GM23338 (cell line): ENCODE results near the gene TBC1D21. TPM values are rescaled to one million over a fixed set of nuclear protein-coding genes. Genes with fewer than 3 reads are reported as not detected.

Source experiments
- ATAC-seq: fragments of 200-7000 bp; cut with Tn5 transposase; 3 replicates; pipeline ENCODE4 v1.9.1; 2020
- DNase-seq: peaks from one replicate; pipeline ENCODE4 v3.0.0-alpha.2; 2015; ENCODE audit warnings: low spot score
- H2AFZ ChIP-seq: fragments of 200-600 bp; sonication (generic); 2 replicates; pipeline ENCODE4 v1.8.0; 2016; ENCODE audit warnings: antibody characterized with exemption, mild to moderate bottlenecking, moderate library complexity
- H3F3A ChIP-seq: fragments of 200-600 bp; sonication (generic); replicated peaks from 2 replicates; pipeline ENCODE4 v1.8.0; 2017; ENCODE audit warnings: antibody characterized with exemption, mixed run types, low read depth
- H3K27ac ChIP-seq: fragments of 200-600 bp; sonication (generic); 2 replicates; pipeline ENCODE4 v1.6.1; 2016; ENCODE audit warnings: low read depth
- H3K27me3 ChIP-seq: fragments of 200-600 bp; sonication (generic); 2 replicates; pipeline ENCODE4 v1.8.0; 2016; ENCODE audit warnings: mild to moderate bottlenecking, mixed run types, moderate library complexity; ENCODE audit not compliant: insufficient read depth
- H3K36me3 ChIP-seq: fragments of 200-600 bp; sonication (generic); 2 replicates; pipeline ENCODE4 v1.8.0; 2016; ENCODE audit warnings: mild to moderate bottlenecking; ENCODE audit not compliant: insufficient read depth
- H3K4me1 ChIP-seq: fragments of 200-600 bp; sonication (generic); 2 replicates; pipeline ENCODE4 v1.8.0; 2016; ENCODE audit warnings: mild to moderate bottlenecking, moderate library complexity; ENCODE audit not compliant: insufficient read depth
- H3K4me2 ChIP-seq: fragments of 200-600 bp; sonication (generic); 2 replicates; pipeline ENCODE4 v1.7.1; 2017; ENCODE audit warnings: mixed run types
- H3K4me3 ChIP-seq: fragments of 200-600 bp; sonication (generic); 2 replicates; pipeline ENCODE4 v1.6.1; 2016; ENCODE audit warnings: mixed run types
- H3K79me2 ChIP-seq: fragments of 200-600 bp; sonication (generic); replicated peaks from 2 replicates; pipeline ENCODE4 v1.8.0; 2017; ENCODE audit warnings: mild to moderate bottlenecking; ENCODE audit not compliant: insufficient read depth
- H3K9me2 ChIP-seq: fragments of 200-600 bp; sonication (generic); 2 replicates; pipeline ENCODE4 v1.8.0; 2017; ENCODE audit not compliant: insufficient read depth
- H4K20me1 ChIP-seq: fragments of 200-600 bp; sonication (generic); replicated peaks from 2 replicates; pipeline ENCODE4 v1.8.0; 2017; ENCODE audit warnings: mild to moderate bottlenecking; ENCODE audit not compliant: insufficient read depth
- H3K27ac Mint-ChIP-seq: 2 replicates; pipeline ENCODE4 v1.8.0; 2020; ENCODE audit warnings: inconsistent platforms, mild to moderate bottlenecking, moderate library complexity, mixed read lengths
- H3K27me3 Mint-ChIP-seq: 3 replicates; pipeline ENCODE4 v1.8.0; 2022; ENCODE audit warnings: low read depth, mild to moderate bottlenecking, moderate library complexity, mixed read lengths, inconsistent platforms; ENCODE audit not compliant: insufficient read depth, poor library complexity
- H3K36me3 Mint-ChIP-seq: 3 replicates; pipeline ENCODE4 v1.8.0; 2021; ENCODE audit warnings: low read depth, mild to moderate bottlenecking, inconsistent platforms, moderate library complexity, mixed read lengths
- H3K4me1 Mint-ChIP-seq: 3 replicates; pipeline ENCODE4 v1.8.0; 2020; ENCODE audit warnings: mild to moderate bottlenecking, inconsistent platforms, mixed read lengths
- H3K4me3 Mint-ChIP-seq: 3 replicates; pipeline ENCODE4 v1.8.0; 2021; ENCODE audit warnings: moderate library complexity, mild to moderate bottlenecking, inconsistent platforms, mixed read lengths
- H3K9me3 Mint-ChIP-seq: 3 replicates; pipeline ENCODE4 v1.8.0; 2020; ENCODE audit warnings: moderate library complexity, mild to moderate bottlenecking, inconsistent platforms, mixed read lengths
- ETS1 ChIP-seq: IDR thresholded peaks from 2 replicates; pipeline ENCODE4 v1.6.1; 2016; ENCODE audit warnings: antibody characterized with exemption
- EZH2 ChIP-seq: fragments of 200-600 bp; sonication (generic); IDR thresholded peaks from one replicate; pipeline ENCODE4 v1.8.0; 2017; ENCODE audit warnings: antibody characterized with exemption, mild to moderate bottlenecking, low read depth; ENCODE audit not compliant: unreplicated experiment
- JUNB ChIP-seq: IDR thresholded peaks from one replicate; pipeline ENCODE4 v1.6.1; 2016; ENCODE audit warnings: antibody characterized with exemption; ENCODE audit not compliant: unreplicated experiment
- POLR2AphosphoS5 ChIP-seq: IDR thresholded peaks from 2 replicates; pipeline ENCODE4 v1.6.1; 2016; ENCODE audit warnings: antibody characterized with exemption, low read depth
- REST ChIP-seq: IDR thresholded peaks from one replicate; pipeline ENCODE4 v1.6.1; 2018; ENCODE audit warnings: antibody characterized with exemption; ENCODE audit not compliant: unreplicated experiment
- STAT1 ChIP-seq: IDR thresholded peaks from one replicate; pipeline ENCODE4 v1.6.1; 2016; ENCODE audit warnings: antibody characterized with exemption; ENCODE audit not compliant: unreplicated experiment
- ZNF114 ChIP-seq: fragments of 250-450 bp; sonication (Bioruptor Pico); IDR thresholded peaks from 2 replicates; pipeline ENCODE4 v1.5.0; 2020; ENCODE audit warnings: mild to moderate bottlenecking, moderate library complexity
- polyA plus RNA-seq: library from polyadenylated mRNA; unstranded; fragments of >200 nt; fragmentation: Nextera tagmentation; extraction: Ambion mirVana; gene quantifications from 2 replicates; pipeline ENCODE4 v1.2.1, GENCODE V29; 2016
- total RNA-seq: library from RNA; depleted of rRNA; stranded (reverse); fragments of >200 nt; shearing (Covaris generic); gene quantifications from 2 replicates; pipeline ENCODE4 v1.2.3, GENCODE V29; 2014
- TF ChIP-seq, protein P1 (sequence below): fragments of 250-450 bp; sonication (Bioruptor Pico); IDR thresholded peaks from 2 replicates; pipeline ENCODE4 v1.5.0; 2020; ENCODE audit warnings: mild to moderate bottlenecking, moderate library complexity

The TBC1D21 gene
- total and polyA plus RNA-seq, 2 experiments from 2014 or later, result not detected

- Mint-ChIP-seq H3K9me3 (peaks cover 24% of the 10 kb centered on the region), H3K36me3 (peaks cover 8% of the 10 kb centered on the region), H3K4me3 (no peak overlapping the region), H3K4me1 (no peaks in the 10 kb centered on the region), H3K27me3 (peaks cover 6% of the 10 kb centered on the region), H3K27ac (no peak overlapping the region)
- Histone ChIP-seq H3K4me1 (no peaks in the 10 kb centered on the region), H3F3A (no peaks in the 10 kb centered on the region), H3K27me3 (no peaks in the 10 kb centered on the region), H4K20me1 (no peaks in the 10 kb centered on the region), H3K4me3 (no peak overlapping the region), H3K27ac (no peak overlapping the region), H3K4me2 (no peak overlapping the region), H3K36me3 (no peaks in the 10 kb centered on the region), H3K79me2 (no peaks in the 10 kb centered on the region), H2AFZ (no peak overlapping the region), H3K9me2 (no peaks in the 10 kb centered on the region)
- TF ChIP-seq ETS1 (no peak), JUNB (no peak), ZNF114 (CRISPR knock-in tag) (no peak), POLR2AphosphoS5 (no peak), STAT1 (no peak), EZH2 (no peak), REST (no peak)
- TF ChIP-seq, protein P1, sequence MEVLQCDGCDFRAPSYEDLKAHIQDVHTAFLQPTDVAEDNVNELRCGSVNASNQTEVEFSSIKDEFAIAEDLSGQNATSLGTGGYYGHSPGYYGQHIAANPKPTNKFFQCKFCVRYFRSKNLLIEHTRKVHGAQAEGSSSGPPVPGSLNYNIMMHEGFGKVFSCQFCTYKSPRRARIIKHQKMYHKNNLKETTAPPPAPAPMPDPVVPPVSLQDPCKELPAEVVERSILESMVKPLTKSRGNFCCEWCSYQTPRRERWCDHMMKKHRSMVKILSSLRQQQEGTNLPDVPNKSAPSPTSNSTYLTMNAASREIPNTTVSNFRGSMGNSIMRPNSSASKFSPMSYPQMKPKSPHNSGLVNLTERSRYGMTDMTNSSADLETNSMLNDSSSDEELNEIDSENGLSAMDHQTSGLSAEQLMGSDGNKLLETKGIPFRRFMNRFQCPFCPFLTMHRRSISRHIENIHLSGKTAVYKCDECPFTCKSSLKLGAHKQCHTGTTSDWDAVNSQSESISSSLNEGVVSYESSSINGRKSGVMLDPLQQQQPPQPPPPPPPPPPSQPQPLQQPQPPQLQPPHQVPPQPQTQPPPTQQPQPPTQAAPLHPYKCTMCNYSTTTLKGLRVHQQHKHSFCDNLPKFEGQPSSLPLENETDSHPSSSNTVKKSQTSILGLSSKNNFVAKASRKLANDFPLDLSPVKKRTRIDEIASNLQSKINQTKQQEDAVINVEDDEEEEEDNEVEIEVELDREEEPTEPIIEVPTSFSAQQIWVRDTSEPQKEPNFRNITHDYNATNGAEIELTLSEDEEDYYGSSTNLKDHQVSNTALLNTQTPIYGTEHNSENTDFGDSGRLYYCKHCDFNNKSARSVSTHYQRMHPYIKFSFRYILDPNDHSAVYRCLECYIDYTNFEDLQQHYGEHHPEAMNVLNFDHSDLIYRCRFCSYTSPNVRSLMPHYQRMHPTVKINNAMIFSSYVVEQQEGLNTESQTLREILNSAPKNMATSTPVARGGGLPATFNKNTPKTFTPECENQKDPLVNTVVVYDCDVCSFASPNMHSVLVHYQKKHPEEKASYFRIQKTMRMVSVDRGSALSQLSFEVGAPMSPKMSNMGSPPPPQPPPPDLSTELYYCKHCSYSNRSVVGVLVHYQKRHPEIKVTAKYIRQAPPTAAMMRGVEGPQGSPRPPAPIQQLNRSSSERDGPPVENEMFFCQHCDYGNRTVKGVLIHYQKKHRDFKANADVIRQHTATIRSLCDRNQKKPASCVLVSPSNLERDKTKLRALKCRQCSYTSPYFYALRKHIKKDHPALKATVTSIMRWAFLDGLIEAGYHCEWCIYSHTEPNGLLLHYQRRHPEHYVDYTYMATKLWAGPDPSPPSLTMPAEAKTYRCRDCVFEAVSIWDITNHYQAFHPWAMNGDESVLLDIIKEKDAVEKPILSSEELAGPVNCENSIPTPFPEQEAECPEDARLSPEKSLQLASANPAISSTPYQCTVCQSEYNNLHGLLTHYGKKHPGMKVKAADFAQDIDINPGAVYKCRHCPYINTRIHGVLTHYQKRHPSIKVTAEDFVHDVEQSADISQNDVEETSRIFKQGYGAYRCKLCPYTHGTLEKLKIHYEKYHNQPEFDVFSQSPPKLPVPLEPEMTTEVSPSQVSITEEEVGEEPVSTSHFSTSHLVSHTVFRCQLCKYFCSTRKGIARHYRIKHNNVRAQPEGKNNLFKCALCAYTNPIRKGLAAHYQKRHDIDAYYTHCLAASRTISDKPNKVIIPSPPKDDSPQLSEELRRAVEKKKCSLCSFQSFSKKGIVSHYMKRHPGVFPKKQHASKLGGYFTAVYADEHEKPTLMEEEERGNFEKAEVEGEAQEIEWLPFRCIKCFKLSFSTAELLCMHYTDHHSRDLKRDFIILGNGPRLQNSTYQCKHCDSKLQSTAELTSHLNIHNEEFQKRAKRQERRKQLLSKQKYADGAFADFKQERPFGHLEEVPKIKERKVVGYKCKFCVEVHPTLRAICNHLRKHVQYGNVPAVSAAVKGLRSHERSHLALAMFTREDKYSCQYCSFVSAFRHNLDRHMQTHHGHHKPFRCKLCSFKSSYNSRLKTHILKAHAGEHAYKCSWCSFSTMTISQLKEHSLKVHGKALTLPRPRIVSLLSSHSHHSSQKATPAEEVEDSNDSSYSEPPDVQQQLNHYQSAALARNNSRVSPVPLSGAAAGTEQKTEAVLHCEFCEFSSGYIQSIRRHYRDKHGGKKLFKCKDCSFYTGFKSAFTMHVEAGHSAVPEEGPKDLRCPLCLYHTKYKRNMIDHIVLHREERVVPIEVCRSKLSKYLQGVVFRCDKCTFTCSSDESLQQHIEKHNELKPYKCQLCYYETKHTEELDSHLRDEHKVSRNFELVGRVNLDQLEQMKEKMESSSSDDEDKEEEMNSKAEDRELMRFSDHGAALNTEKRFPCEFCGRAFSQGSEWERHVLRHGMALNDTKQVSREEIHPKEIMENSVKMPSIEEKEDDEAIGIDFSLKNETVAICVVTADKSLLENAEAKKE (CRISPR knock-in tag), result no peak
- no peak for DNase-seq
- no peak for ATAC-seq
These were observed 15.1 kb downstream of the TBC1D21 start for GRCh38 chr15:73888224-73889041.
